ENCODE data around the gene MAML2.

The MAML2 gene

GRCh38 chr11:96110302-96110701 is 232.7 kb downstream of the MAML2 start:
- no peaks in the 10 kb centered on the region for H3K9me3 ChIP-seq (replicated peaks; ENCODE audit: insufficient read depth, low read length)
- no peak for DNase-seq

GRCh38 chr11:96109331-96110030 is 233.5 kb downstream of the MAML2 start:
- H3K9ac ChIP-seq (ENCODE audit: low read length) = no peak overlapping the region
- no peak overlapping the region for H3K27ac ChIP-seq (ENCODE audit: low read length)
- no peaks in the 10 kb centered on the region for H3F3A ChIP-seq (ENCODE audit: insufficient read depth, low read length)

More at GRCh38 chr11:96110302-96110701, 232.7 kb downstream of the MAML2 start:
- Histone ChIP-seq H3K27me3 (replicated peaks; ENCODE audit: insufficient read depth, low read length) (no peaks in the 10 kb centered on the region), H3F3A (ENCODE audit: insufficient read depth, low read length) (no peaks in the 10 kb centered on the region), H3K27ac (ENCODE audit: low read length) (no peak overlapping the region), H3K4me3 (ENCODE audit: low read length) (no peak overlapping the region), H3K4me1 (ENCODE audit: low read length) (no peaks in the 10 kb centered on the region), H2AFZ (ENCODE audit: low read length) (no peak overlapping the region), H3K79me2 (ENCODE audit: low read length) (no peaks in the 10 kb centered on the region), H4K20me1 (ENCODE audit: insufficient read depth, low read length) (no peaks in the 10 kb centered on the region), H3K9me2 (replicated peaks; ENCODE audit: insufficient read depth, low read length) (no peaks in the 10 kb centered on the region), H3K36me3 (replicated peaks; ENCODE audit: insufficient read depth, low read length) (no peaks in the 10 kb centered on the region), H3K9ac (ENCODE audit: low read length) (no peak overlapping the region), H3K4me2 (ENCODE audit: low read depth, low read length) (no peak overlapping the region)
- no peak for TF ChIP-seq EZH2phosphoT487 (IDR thresholded peaks at IDR 0.05; ENCODE audit: low read length)

GRCh38 chr11:96107143-96107824 is 235.7 kb downstream of the MAML2 start:
- H3K4me3 ChIP-seq (ENCODE audit: low read length) = no peak overlapping the region
- H3K9me3 ChIP-seq (replicated peaks; ENCODE audit: insufficient read depth, low read length) = no peaks in the 10 kb centered on the region
- H3K4me2 ChIP-seq (ENCODE audit: low read depth, low read length) = no peak overlapping the region
- H3K27me3 ChIP-seq (replicated peaks; ENCODE audit: insufficient read depth, low read length) = no peaks in the 10 kb centered on the region
- TF ChIP-seq EZH2phosphoT487 (IDR thresholded peaks at IDR 0.05; ENCODE audit: low read length) (no peak), CTCF (IDR thresholded peaks at IDR 0.05; ENCODE audit: low read length) (no peak), EZH2 (optimal IDR thresholded peaks at IDR 0.05; ENCODE audit: low read depth, low read length) (no peak)
- no peak overlapping the region for H2AFZ ChIP-seq (ENCODE audit: low read length)
- no peaks in the 10 kb centered on the region for H3K36me3 ChIP-seq (replicated peaks; ENCODE audit: insufficient read depth, low read length)
- H3K9ac ChIP-seq (ENCODE audit: low read length) = no peak overlapping the region
- H4K20me1 ChIP-seq (ENCODE audit: insufficient read depth, low read length) = no peaks in the 10 kb centered on the region
- no peaks in the 10 kb centered on the region for H3K4me1 ChIP-seq (ENCODE audit: low read length)
- H3K79me2 ChIP-seq (ENCODE audit: low read length) = no peaks in the 10 kb centered on the region
- H3K27ac ChIP-seq (ENCODE audit: low read length) = no peak overlapping the region
- no peaks in the 10 kb centered on the region for H3F3A ChIP-seq (ENCODE audit: insufficient read depth, low read length)
- no peak for DNase-seq
- no peaks in the 10 kb centered on the region for H3K9me2 ChIP-seq (replicated peaks; ENCODE audit: insufficient read depth, low read length)

More at GRCh38 chr11:96109331-96110030, 233.5 kb downstream of the MAML2 start:
- Histone ChIP-seq H4K20me1 (ENCODE audit: insufficient read depth, low read length) (no peaks in the 10 kb centered on the region), H3K36me3 (replicated peaks; ENCODE audit: insufficient read depth, low read length) (no peaks in the 10 kb centered on the region), H3K9me3 (replicated peaks; ENCODE audit: insufficient read depth, low read length) (no peaks in the 10 kb centered on the region), H3K4me1 (ENCODE audit: low read length) (no peaks in the 10 kb centered on the region), H3K27me3 (replicated peaks; ENCODE audit: insufficient read depth, low read length) (no peaks in the 10 kb centered on the region), H2AFZ (ENCODE audit: low read length) (no peak overlapping the region), H3K79me2 (ENCODE audit: low read length) (no peaks in the 10 kb centered on the region), H3K4me2 (ENCODE audit: low read depth, low read length) (no peak overlapping the region), H3K4me3 (ENCODE audit: low read length) (no peak overlapping the region), H3K9me2 (replicated peaks; ENCODE audit: insufficient read depth, low read length) (no peaks in the 10 kb centered on the region)
- DNase-seq = no peak
- TF ChIP-seq EZH2phosphoT487 (IDR thresholded peaks at IDR 0.05; ENCODE audit: low read length) (no peak), EZH2 (optimal IDR thresholded peaks at IDR 0.05; ENCODE audit: low read depth, low read length) (no peak), CTCF (IDR thresholded peaks at IDR 0.05; ENCODE audit: low read length) (no peak)

- H2AFZ ChIP-seq (ENCODE audit: low read length) = no peak overlapping the region
- no peaks in the 10 kb centered on the region for H3F3A ChIP-seq (ENCODE audit: insufficient read depth, low read length)
- H4K20me1 ChIP-seq (ENCODE audit: insufficient read depth, low read length) = no peaks in the 10 kb centered on the region
- no peaks in the 10 kb centered on the region for H3K9me3 ChIP-seq (replicated peaks; ENCODE audit: insufficient read depth, low read length)
- H3K4me1 ChIP-seq (ENCODE audit: low read length) = no peaks in the 10 kb centered on the region
- no peak for DNase-seq
- no peaks in the 10 kb centered on the region for H3K36me3 ChIP-seq (replicated peaks; ENCODE audit: insufficient read depth, low read length)
- H3K4me2 ChIP-seq (ENCODE audit: low read depth, low read length) = no peak overlapping the region
- no peak overlapping the region for H3K27ac ChIP-seq (ENCODE audit: low read length)
- TF ChIP-seq EZH2phosphoT487 (IDR thresholded peaks at IDR 0.05; ENCODE audit: low read length) (no peak), EZH2 (optimal IDR thresholded peaks at IDR 0.05; ENCODE audit: low read depth, low read length) (no peak), CTCF (IDR thresholded peaks at IDR 0.05; ENCODE audit: low read length) (no peak)
- no peaks in the 10 kb centered on the region for H3K79me2 ChIP-seq (ENCODE audit: low read length)
- no peak overlapping the region for H3K4me3 ChIP-seq (ENCODE audit: low read length)
- no peak overlapping the region for H3K9ac ChIP-seq (ENCODE audit: low read length)
- no peaks in the 10 kb centered on the region for H3K9me2 ChIP-seq (replicated peaks; ENCODE audit: insufficient read depth, low read length)
- H3K27me3 ChIP-seq (replicated peaks; ENCODE audit: insufficient read depth, low read length) = no peaks in the 10 kb centered on the region
Measured at GRCh38 chr11:96106645-96107044, 236.3 kb downstream of the MAML2 start.

Measured in MM.1S (cell line).